ENCODE measurements around the gene IRS1.

- TF ChIP-seq CTCF (IDR thresholded peaks at IDR 0.05), result no peak
- no peak for TF ChIP-seq POLR2A (IDR thresholded peaks at IDR 0.05)
- no peak for TF ChIP-seq POLR2AphosphoS5 (IDR thresholded peaks at IDR 0.05; ENCODE audit: insufficient read depth in 1 of 2, low read depth in 1 of 2)
These were observed 106.1 kb downstream of the IRS1 start for GRCh38 chr2:226693521-226693920.

Data from vagina (tissue), 2 donors.